Measurements from ENCODE around the gene G6PC2. TPM values are rescaled to one million over a fixed set of nuclear protein-coding genes. Genes with fewer than 3 reads are reported as not detected.
A peak's percentile ranks its signal among the peaks of the same experiment; 100 is the strongest.
"Not testable (repeated sequence)": the region's sequence is repeated elsewhere in the genome, so short reads cannot be mapped to it uniquely, and the experiment has no call there.

G6PC2 gene
- not detected for total RNA-seq

- H3K4me1 Mint-ChIP-seq (ENCODE audit: low read depth) = no peaks in the 10 kb centered on the region
- peaks cover 15% of the 10 kb centered on the region for H3K27me3 Mint-ChIP-seq (ENCODE audit: low read depth)
- no peak for ATAC-seq
- no peaks in the 10 kb centered on the region for H3K9me3 Mint-ChIP-seq
- H3K4me3 Mint-ChIP-seq = no peak within 1 kb of the TSS
- H3K36me3 Mint-ChIP-seq (ENCODE audit: insufficient read depth) = no peaks in the 10 kb centered on the region
- DNase-seq = no peak
These were observed at the start of gene G6PC2 for GRCh38 chr2:168901003-168901402. G6PC2 (plus strand) TSS chr2:168901291; CDS start chr2:168901332, 41 bp downstream.

GRCh38 chr2:168851674-168852320, 49.3 kb upstream of the G6PC2 start:
- no peaks in the 10 kb centered on the region for H3K36me3 Mint-ChIP-seq (ENCODE audit: insufficient read depth)
- H3K9me3 Mint-ChIP-seq = no peaks in the 10 kb centered on the region
- no peak for DNase-seq
- H3K27me3 Mint-ChIP-seq (ENCODE audit: low read depth) = no peaks in the 10 kb centered on the region
- ATAC-seq = no peak
- no peaks in the 10 kb centered on the region for H3K4me1 Mint-ChIP-seq (ENCODE audit: low read depth)
- no peak overlapping the region for H3K4me3 Mint-ChIP-seq

GRCh38 chr2:168852481-168852880, 48.6 kb upstream of the G6PC2 start:
- Mint-ChIP-seq H3K27me3 (ENCODE audit: low read depth) (no peaks in the 10 kb centered on the region), H3K4me3 (no peak overlapping the region), H3K4me1 (ENCODE audit: low read depth) (no peaks in the 10 kb centered on the region), H3K36me3 (ENCODE audit: insufficient read depth) (no peaks in the 10 kb centered on the region), H3K9me3 (no peaks in the 10 kb centered on the region)
- no peak for DNase-seq
- no peak for ATAC-seq

- ATAC-seq (no peak), DNase-seq (no peak)
- H3K4me1 Mint-ChIP-seq (ENCODE audit: low read depth) = no peaks in the 10 kb centered on the region
- H3K27me3 Mint-ChIP-seq (ENCODE audit: low read depth) = no peaks in the 10 kb centered on the region
- no peak overlapping the region for H3K4me3 Mint-ChIP-seq
- no peaks in the 10 kb centered on the region for H3K36me3 Mint-ChIP-seq (ENCODE audit: insufficient read depth)
- no peaks in the 10 kb centered on the region for H3K9me3 Mint-ChIP-seq
These were observed 47.6 kb upstream of the G6PC2 start for GRCh38 chr2:168853471-168853870.

- Mint-ChIP-seq H3K4me1 (ENCODE audit: low read depth) (no peaks in the 10 kb centered on the region), H3K9me3 (no peaks in the 10 kb centered on the region), H3K36me3 (ENCODE audit: insufficient read depth) (no peaks in the 10 kb centered on the region), H3K27me3 (ENCODE audit: low read depth) (no peaks in the 10 kb centered on the region), H3K4me3 (no peak overlapping the region)
- ATAC-seq (no peak), DNase-seq (no peak)
These were observed 46.4 kb upstream of the G6PC2 start for GRCh38 chr2:168854651-168855050.

- Mint-ChIP-seq H3K4me1 (ENCODE audit: low read depth) (no peaks in the 10 kb centered on the region), H3K36me3 (ENCODE audit: insufficient read depth) (no peaks in the 10 kb centered on the region), H3K9me3 (no peaks in the 10 kb centered on the region), H3K4me3 (no peak overlapping the region), H3K27me3 (ENCODE audit: low read depth) (no peaks in the 10 kb centered on the region)
- DNase-seq = no peak
- ATAC-seq = no peak
These were observed 45.5 kb upstream of the G6PC2 start for GRCh38 chr2:168855601-168856000.

GRCh38 chr2:168858146-168858545, 42.9 kb upstream of the G6PC2 start:
- Mint-ChIP-seq H3K36me3 (ENCODE audit: insufficient read depth) (no peaks in the 10 kb centered on the region), H3K4me1 (ENCODE audit: low read depth) (no peaks in the 10 kb centered on the region), H3K27me3 (ENCODE audit: low read depth) (no peaks in the 10 kb centered on the region), H3K9me3 (no peaks in the 10 kb centered on the region), H3K4me3 (no peak overlapping the region)
- DNase-seq (no peak), ATAC-seq (no peak)

- not testable (repeated sequence) for H3K36me3 Mint-ChIP-seq (ENCODE audit: insufficient read depth); ATAC-seq; H3K4me1 Mint-ChIP-seq (ENCODE audit: low read depth); DNase-seq; H3K27me3 Mint-ChIP-seq (ENCODE audit: low read depth); H3K4me3 Mint-ChIP-seq
- peaks cover 11% of the 10 kb centered on the region for H3K9me3 Mint-ChIP-seq
These were observed 33.9 kb upstream of the G6PC2 start for GRCh38 chr2:168867164-168867563.

GRCh38 chr2:168870369-168870768, 30.7 kb upstream of the G6PC2 start:
- H3K4me3 Mint-ChIP-seq; H3K36me3 Mint-ChIP-seq (ENCODE audit: insufficient read depth); H3K4me1 Mint-ChIP-seq (ENCODE audit: low read depth): not testable (repeated sequence)

GRCh38 chr2:168870824-168871223, 30.3 kb upstream of the G6PC2 start:
- not testable (repeated sequence) for H3K36me3 Mint-ChIP-seq (ENCODE audit: insufficient read depth); H3K27me3 Mint-ChIP-seq (ENCODE audit: low read depth)

More at GRCh38 chr2:168870369-168870768, 30.7 kb upstream of the G6PC2 start:
- not testable (repeated sequence) for H3K27me3 Mint-ChIP-seq (ENCODE audit: low read depth); DNase-seq; ATAC-seq
- H3K9me3 Mint-ChIP-seq = peaks cover 11% of the 10 kb centered on the region

GRCh38 chr2:168874368-168875054, 26.6 kb upstream of the G6PC2 start:
- DNase-seq = no peak
- Mint-ChIP-seq H3K36me3 (ENCODE audit: insufficient read depth) (no peaks in the 10 kb centered on the region), H3K4me1 (ENCODE audit: low read depth) (peaks cover 4% of the 10 kb centered on the region), H3K4me3 (no peak overlapping the region), H3K9me3 (no peaks in the 10 kb centered on the region), H3K27me3 (ENCODE audit: low read depth) (no peaks in the 10 kb centered on the region)
- peak; percentile 14 to 25 for ATAC-seq

More at GRCh38 chr2:168870824-168871223, 30.3 kb upstream of the G6PC2 start:
- not testable (repeated sequence) for H3K4me3 Mint-ChIP-seq; H3K4me1 Mint-ChIP-seq (ENCODE audit: low read depth); ATAC-seq; DNase-seq
- H3K9me3 Mint-ChIP-seq = peaks cover 11% of the 10 kb centered on the region

GRCh38 chr2:168882163-168882562, 18.9 kb upstream of the G6PC2 start:
- H3K4me3 Mint-ChIP-seq; H3K27me3 Mint-ChIP-seq (ENCODE audit: low read depth); H3K36me3 Mint-ChIP-seq (ENCODE audit: insufficient read depth); ATAC-seq; H3K9me3 Mint-ChIP-seq; DNase-seq: not testable (repeated sequence)
- peaks cover 13% of the 10 kb centered on the region for H3K4me1 Mint-ChIP-seq (ENCODE audit: low read depth)

GRCh38 chr2:168884975-168885374, 16.1 kb upstream of the G6PC2 start:
- Mint-ChIP-seq H3K27me3 (ENCODE audit: low read depth) (no peaks in the 10 kb centered on the region), H3K36me3 (ENCODE audit: insufficient read depth) (no peaks in the 10 kb centered on the region), H3K4me3 (no peak overlapping the region), H3K9me3 (no peaks in the 10 kb centered on the region), H3K4me1 (ENCODE audit: low read depth) (peaks cover 10% of the 10 kb centered on the region)
- DNase-seq (no peak), ATAC-seq (peak; percentile 41 to 67)

GRCh38 chr2:168889635-168890005, 11.5 kb upstream of the G6PC2 start:
- no peaks in the 10 kb centered on the region for H3K9me3 Mint-ChIP-seq
- DNase-seq = no peak
- H3K36me3 Mint-ChIP-seq (ENCODE audit: insufficient read depth) = no peaks in the 10 kb centered on the region
- ATAC-seq = no peak
- peaks cover 8% of the 10 kb centered on the region for H3K4me1 Mint-ChIP-seq (ENCODE audit: low read depth)
- peaks cover 2% of the 10 kb centered on the region for H3K27me3 Mint-ChIP-seq (ENCODE audit: low read depth)
- H3K4me3 Mint-ChIP-seq = peak overlapping the region; percentile 89

Measured in activated T-cell treated with anti-CD3 and anti-CD28 coated beads, Interleukin-2, amount 50 U/mL, for 4 hours (primary cell).